Measurements from ENCODE around the gene MRPL43. TPM values are rescaled to one million over a fixed set of nuclear protein-coding genes. Genes with fewer than 3 reads are reported as not detected.
"Not testable (repeated sequence)": the region's sequence is repeated elsewhere in the genome, so short reads cannot be mapped to it uniquely, and the experiment has no call there.

Gene MRPL43
- total RNA-seq, 1 donor from 2014 or later, result 24.5 TPM

GRCh38 chr10:101035314-101035713, 48.0 kb upstream of the MRPL43 start:
- peaks cover 99% of the 10 kb centered on the region for H3K27me3 ChIP-seq
- no peak overlapping the region for H3K27ac ChIP-seq
- peaks cover 23% of the 10 kb centered on the region for H3K4me1 ChIP-seq
- no peak overlapping the region for H2AFZ ChIP-seq (replicated peaks)
- no peak overlapping the region for H3K4me3 ChIP-seq
- Mint-ChIP-seq H3K36me3 (no peaks in the 10 kb centered on the region), H3K27me3 (ENCODE audit: insufficient read depth, low read depth) (peaks cover 23% of the 10 kb centered on the region), H3K4me3 (no peak overlapping the region), H3K27ac (no peak overlapping the region), H3K4me1 (peaks cover 34% of the 10 kb centered on the region), H3K9me3 (no peaks in the 10 kb centered on the region)
- no peak for DNase-seq (ENCODE audit: low spot score)
- H3K9ac ChIP-seq, result no peak overlapping the region
- H3K4me2 ChIP-seq, result no peak overlapping the region
- no peaks in the 10 kb centered on the region for H3K79me2 ChIP-seq (ENCODE audit: low read depth)
- no peaks in the 10 kb centered on the region for H3K36me3 ChIP-seq
- TF ChIP-seq EZH2 (IDR thresholded peaks at IDR 0.05) (no peak), CTCF (IDR thresholded peaks at IDR 0.05) (no peak)
- peaks cover 22% of the 10 kb centered on the region for H4K20me1 ChIP-seq (ENCODE audit: low read depth)
- H3F3A ChIP-seq (ENCODE audit: low read depth), result peaks cover 8% of the 10 kb centered on the region
- H3K9me3 ChIP-seq (ENCODE audit: low read depth), result no peaks in the 10 kb centered on the region

- H3F3A ChIP-seq (ENCODE audit: low read depth), result peaks cover 13% of the 10 kb centered on the region
- not testable (repeated sequence) for H3K9ac ChIP-seq; H3K4me2 ChIP-seq; DNase-seq (ENCODE audit: low spot score); H3K36me3 ChIP-seq; H3K4me3 ChIP-seq; H3K27ac Mint-ChIP-seq; H3K9me3 Mint-ChIP-seq; H3K36me3 Mint-ChIP-seq; H3K4me3 Mint-ChIP-seq; H2AFZ ChIP-seq (replicated peaks); H3K27ac ChIP-seq; H3K9me3 ChIP-seq (ENCODE audit: low read depth); H3K79me2 ChIP-seq (ENCODE audit: low read depth)
- peaks cover 37% of the 10 kb centered on the region for H3K4me1 Mint-ChIP-seq
- H3K27me3 ChIP-seq, result peaks cover 99% of the 10 kb centered on the region
- peaks cover 23% of the 10 kb centered on the region for H3K27me3 Mint-ChIP-seq (ENCODE audit: insufficient read depth, low read depth)
- H3K4me1 ChIP-seq, result peaks cover 32% of the 10 kb centered on the region
- peaks cover 22% of the 10 kb centered on the region for H4K20me1 ChIP-seq (ENCODE audit: low read depth)
These were observed 47.1 kb upstream of the MRPL43 start for GRCh38 chr10:101034404-101034803.

- no peaks in the 10 kb centered on the region for H3K36me3 ChIP-seq
- no peak overlapping the region for H2AFZ ChIP-seq (replicated peaks)
- no peaks in the 10 kb centered on the region for H3K79me2 ChIP-seq (ENCODE audit: low read depth)
- H3K9me3 Mint-ChIP-seq, result no peaks in the 10 kb centered on the region
- H4K20me1 ChIP-seq (ENCODE audit: low read depth), result peaks cover 22% of the 10 kb centered on the region
- no peak overlapping the region for H3K4me3 Mint-ChIP-seq
- no peak overlapping the region for H3K27ac ChIP-seq
- no peak overlapping the region for H3K4me3 ChIP-seq
- H3K9ac ChIP-seq, result no peak overlapping the region
- H3K4me1 ChIP-seq, result peaks cover 40% of the 10 kb centered on the region
- no peak for DNase-seq (ENCODE audit: low spot score)
- peaks cover 13% of the 10 kb centered on the region for H3F3A ChIP-seq (ENCODE audit: low read depth)
- no peaks in the 10 kb centered on the region for H3K9me3 ChIP-seq (ENCODE audit: low read depth)
- H3K4me1 Mint-ChIP-seq, result peaks cover 44% of the 10 kb centered on the region
- no peaks in the 10 kb centered on the region for H3K36me3 Mint-ChIP-seq
- H3K27me3 ChIP-seq, result peaks cover 97% of the 10 kb centered on the region
- no peak overlapping the region for H3K4me2 ChIP-seq
- H3K27ac Mint-ChIP-seq, result no peak overlapping the region
- TF ChIP-seq CTCF (IDR thresholded peaks at IDR 0.05), result no peak
- no peak for TF ChIP-seq EZH2 (IDR thresholded peaks at IDR 0.05)
- no peak for TF ChIP-seq EZH2phosphoT487 (IDR thresholded peaks at IDR 0.05)
- peaks cover 23% of the 10 kb centered on the region for H3K27me3 Mint-ChIP-seq (ENCODE audit: insufficient read depth, low read depth)
These were observed 46.0 kb upstream of the MRPL43 start for GRCh38 chr10:101033276-101033675.

GRCh38 chr10:101032637-101033224, 45.4 kb upstream of the MRPL43 start:
- peaks cover 92% of the 10 kb centered on the region for H3K27me3 ChIP-seq
- no peaks in the 10 kb centered on the region for H3K36me3 Mint-ChIP-seq
- H3K4me1 Mint-ChIP-seq, result peaks cover 41% of the 10 kb centered on the region

More at GRCh38 chr10:101032637-101033224, 45.4 kb upstream of the MRPL43 start:
- peak; percentile 61 for DNase-seq (ENCODE audit: low spot score)
- peak overlapping the region; percentile 40 for H3K4me3 ChIP-seq
- no peak for TF ChIP-seq CTCF (IDR thresholded peaks at IDR 0.05)
- TF ChIP-seq EZH2 (IDR thresholded peaks at IDR 0.05), result no peak
- TF ChIP-seq EZH2phosphoT487 (IDR thresholded peaks at IDR 0.05), result no peak
- H3K9me3 ChIP-seq (ENCODE audit: low read depth), result no peaks in the 10 kb centered on the region
- Mint-ChIP-seq H3K27ac (peak overlapping the region; percentile 9), H3K4me3 (peak overlapping the region; percentile 73), H3K27me3 (ENCODE audit: insufficient read depth, low read depth) (peaks cover 23% of the 10 kb centered on the region), H3K9me3 (no peaks in the 10 kb centered on the region)
- H3K4me1 ChIP-seq, result peaks cover 40% of the 10 kb centered on the region
- H3K4me2 ChIP-seq, result peak overlapping the region; percentile 81
- H4K20me1 ChIP-seq (ENCODE audit: low read depth), result peaks cover 22% of the 10 kb centered on the region
- H3F3A ChIP-seq (ENCODE audit: low read depth), result peaks cover 13% of the 10 kb centered on the region
- H3K27ac ChIP-seq, result no peak overlapping the region
- no peaks in the 10 kb centered on the region for H3K79me2 ChIP-seq (ENCODE audit: low read depth)
- no peaks in the 10 kb centered on the region for H3K36me3 ChIP-seq
- no peak overlapping the region for H3K9ac ChIP-seq
- H2AFZ ChIP-seq (replicated peaks), result no peak overlapping the region

All from neural progenitor cell (in vitro differentiated cells).